Muscle of leg (tissue), 11 donors: ENCODE measurements around the gene ATG4B. TPM values are rescaled to one million over a fixed set of nuclear protein-coding genes. Genes with fewer than 3 reads are reported as not detected.
A peak's percentile ranks its signal among the peaks of the same experiment; 100 is the strongest.

Experiments
- DNase-seq: peaks from one replicate; pipeline ENCODE4 v3.0.0; 2013
- H3K27ac ChIP-seq: one replicate; pipeline ENCODE4 v1.5.1; 2013; ENCODE audit warnings: mild to moderate bottlenecking, low read length, control low read depth
- H3K27me3 ChIP-seq: one replicate; pipeline ENCODE4 v1.6.1; 2013; ENCODE audit warnings: low read length; ENCODE audit not compliant: control insufficient read depth, insufficient read depth
- H3K36me3 ChIP-seq: one replicate; pipeline ENCODE4 v1.6.1; 2013; ENCODE audit warnings: low read length; ENCODE audit not compliant: control insufficient read depth, insufficient read depth
- H3K4me1 ChIP-seq: one replicate; pipeline ENCODE4 v1.6.1; 2013; ENCODE audit warnings: low read length; ENCODE audit not compliant: control insufficient read depth, insufficient read depth
- H3K4me3 ChIP-seq: one replicate; pipeline ENCODE4 v1.5.1; 2013; ENCODE audit warnings: low read length, control low read depth
- H3K9me3 ChIP-seq: replicated peaks from 2 replicates; pipeline ENCODE4 v1.6.1; 2013; ENCODE audit warnings: low read depth, low read length; ENCODE audit not compliant: control insufficient read depth
- WGBS: methylation state at CpG from one replicate; pipeline ENCODE4 v1.1.5; 2013; ENCODE audit warnings: missing lambda C conversion rate; ENCODE audit not compliant: insufficient coverage; 5-methylcytosine and 5-hydroxymethylcytosine counted together
- polyA plus RNA-seq, 8 donors: library from polyadenylated mRNA; unstranded; fragments of 120-200 nt; gene quantifications; one replicate each; pipeline versions ENCODE4 v1.2.1 to v1.2.3, GENCODE V29; 2013; ENCODE audit warnings: inconsistent platforms in 1 of 8, low replicate concordance in 1 of 8; ENCODE audit not compliant: insufficient read length in 8 of 8, insufficient read depth in 1 of 8
- total RNA-seq: library from RNA; stranded (reverse); fragments of 120-200 nt; gene quantifications from one replicate; pipeline ENCODE4 v1.2.4, GENCODE V29; 2013

ATG4B gene
- total and polyA plus RNA-seq, 9 donors, result 36.5 to 74.3 (median 55.3) TPM

DNA sequence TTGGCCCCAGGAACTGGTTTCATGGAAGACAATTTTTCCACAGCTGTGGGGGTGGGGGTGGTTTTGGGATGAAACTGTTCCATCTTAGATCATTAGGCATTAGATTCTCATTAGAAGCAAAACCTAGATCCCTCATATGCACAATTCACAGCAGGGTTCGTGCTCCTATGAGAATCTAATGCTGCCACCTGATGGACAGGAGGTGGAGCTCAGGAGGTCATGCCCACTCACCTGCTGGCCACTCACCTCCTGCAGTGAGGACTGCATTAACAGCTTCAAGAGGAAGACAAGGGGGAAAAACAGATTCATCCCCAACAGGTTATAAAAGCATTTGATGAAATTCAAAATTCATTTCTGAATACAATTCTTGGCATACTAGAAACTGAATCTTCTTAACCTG, 39.0 kb upstream of the ATG4B start:
- no peak overlapping the region for H3K27ac ChIP-seq
- no peak overlapping the region for H3K4me3 ChIP-seq
- peaks cover 44% of the 10 kb centered on the region for H3K36me3 ChIP-seq
- H3K4me1 ChIP-seq, result no peaks in the 10 kb centered on the region
- no peaks in the 10 kb centered on the region for H3K27me3 ChIP-seq
- H3K9me3 ChIP-seq, result no peaks in the 10 kb centered on the region
- WGBS, result no CpG with 5 or more reads among the region's 1 CpG
- DNase-seq, result peak; percentile 29

DNA sequence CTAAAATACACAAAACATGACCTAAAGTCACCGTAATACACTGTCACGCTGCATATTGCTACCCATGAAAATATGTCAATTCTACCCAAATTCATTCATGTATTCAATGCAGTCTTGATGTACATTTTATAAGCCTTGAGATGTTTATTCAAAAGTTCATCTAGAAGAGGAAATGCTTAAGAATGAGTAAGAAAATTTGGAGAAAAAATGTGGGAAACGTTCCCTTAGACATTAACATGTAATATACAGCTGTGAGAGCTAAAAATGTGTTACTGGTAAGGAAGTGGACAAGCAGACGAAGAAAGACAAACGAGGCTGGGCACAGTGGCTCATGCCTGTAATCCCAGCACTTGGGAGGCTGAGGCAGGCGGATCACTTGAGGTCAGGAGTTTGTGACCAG, 37.9 kb upstream of the ATG4B start:
- no peaks in the 10 kb centered on the region for H3K9me3 ChIP-seq
- H3K4me3 ChIP-seq, result no peak overlapping the region
- no peak for DNase-seq
- H3K36me3 ChIP-seq, result peaks cover 43% of the 10 kb centered on the region
- WGBS, result 81% methylated on average over 2 of the region's 6 CpGs
- no peaks in the 10 kb centered on the region for H3K27me3 ChIP-seq
- no peak overlapping the region for H3K27ac ChIP-seq
- H3K4me1 ChIP-seq, result no peaks in the 10 kb centered on the region

DNA sequence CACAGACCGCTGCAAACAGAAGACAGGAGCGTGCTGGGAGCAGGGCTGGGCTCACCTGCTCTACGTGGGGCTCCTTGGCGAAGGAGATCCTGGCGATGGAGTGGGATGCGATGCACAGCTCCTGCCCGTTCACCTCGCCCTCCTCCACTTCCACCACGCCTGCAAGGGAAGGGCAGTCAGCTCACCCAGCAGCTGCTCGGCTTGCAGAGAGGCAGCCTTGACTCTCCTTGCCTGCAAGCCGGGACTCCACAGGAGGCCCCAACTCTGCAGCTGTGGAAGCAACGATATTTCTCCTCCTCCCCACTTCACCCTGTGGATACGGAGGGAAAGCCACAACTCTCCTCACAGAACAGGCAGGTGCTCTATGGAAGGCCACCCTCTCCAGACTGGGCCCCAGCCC, 35.7 kb upstream of the ATG4B start:
- Histone ChIP-seq H3K4me1 (no peaks in the 10 kb centered on the region), H3K4me3 (no peak overlapping the region), H3K9me3 (no peaks in the 10 kb centered on the region), H3K27ac (no peak overlapping the region), H3K27me3 (no peaks in the 10 kb centered on the region), H3K36me3 (peaks cover 51% of the 10 kb centered on the region)
- 94% methylated on average over 11 of the region's 13 CpGs for WGBS
- no peak for DNase-seq

DNA sequence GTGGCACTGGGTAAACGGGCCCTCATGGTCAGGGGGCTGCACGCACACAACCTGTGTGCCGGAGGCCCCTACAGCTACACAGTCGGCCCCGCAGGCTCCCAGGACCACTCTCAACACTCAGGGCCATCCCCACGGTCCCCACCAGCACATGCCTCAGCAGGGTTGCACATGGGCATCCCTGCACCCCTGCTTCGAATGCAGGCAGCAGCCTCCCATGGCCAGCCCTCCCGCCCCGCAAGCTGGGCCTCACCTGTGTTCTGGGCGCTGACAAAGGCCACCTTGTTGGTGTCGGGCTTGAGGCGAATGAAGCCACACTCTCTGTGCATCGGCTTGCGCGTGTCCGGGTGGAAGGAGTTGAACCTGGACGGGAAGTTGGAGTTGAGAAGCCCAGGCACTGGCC, 34.8 kb upstream of the ATG4B start:
- Histone ChIP-seq H3K4me1 (no peaks in the 10 kb centered on the region), H3K36me3 (peaks cover 51% of the 10 kb centered on the region), H3K9me3 (no peaks in the 10 kb centered on the region), H3K27ac (no peak overlapping the region), H3K27me3 (no peaks in the 10 kb centered on the region), H3K4me3 (no peak overlapping the region)
- no peak for DNase-seq
- 94% methylated on average over 17 of the region's 17 CpGs for WGBS

DNA sequence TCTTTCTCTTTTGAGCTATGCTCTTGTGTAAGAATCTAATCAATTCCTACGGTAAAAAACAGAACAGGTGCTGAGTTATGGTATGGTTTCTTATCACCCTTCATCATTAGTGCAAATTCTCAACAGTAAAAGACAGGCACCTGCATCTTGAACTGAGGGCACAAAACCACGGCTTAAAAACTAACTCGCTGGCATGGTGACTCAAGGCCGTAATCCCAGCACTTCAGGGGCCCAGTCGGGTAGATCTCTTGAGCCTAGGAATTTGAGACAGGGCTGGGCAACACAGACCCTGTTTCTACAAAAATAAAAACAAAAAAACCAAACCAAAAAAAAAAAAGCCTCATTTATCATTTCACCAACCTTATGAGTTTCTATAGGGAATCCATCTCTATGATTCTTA, 33.8 kb upstream of the ATG4B start:
- no peaks in the 10 kb centered on the region for H3K27me3 ChIP-seq
- H3K36me3 ChIP-seq, result peaks cover 51% of the 10 kb centered on the region
- no peak for DNase-seq
- no peak overlapping the region for H3K27ac ChIP-seq
- no peak overlapping the region for H3K4me3 ChIP-seq
- no peaks in the 10 kb centered on the region for H3K4me1 ChIP-seq
- WGBS, result 93% methylated on average over 4 of the region's 5 CpGs
- H3K9me3 ChIP-seq, result no peaks in the 10 kb centered on the region

DNA sequence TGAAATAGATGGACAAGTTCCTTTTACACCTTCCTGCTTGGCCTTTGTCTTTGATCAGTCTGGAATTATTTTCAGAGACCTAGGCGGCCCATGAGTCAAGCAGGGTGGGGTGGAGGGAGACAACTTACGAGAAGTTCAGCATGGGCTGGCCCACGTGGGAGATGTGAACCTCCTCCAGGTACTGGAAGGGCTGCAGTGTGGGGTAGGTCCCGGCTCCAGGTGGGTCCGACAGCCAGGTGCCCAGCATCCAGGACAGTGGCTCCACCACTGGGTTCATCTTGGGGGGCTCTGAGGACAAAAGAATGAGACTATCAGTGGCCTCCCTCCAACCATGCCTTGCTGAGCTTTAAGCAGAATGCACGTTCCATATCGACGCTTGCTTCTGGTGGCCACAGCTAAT, 31.3 kb upstream of the ATG4B start:
- peaks cover 46% of the 10 kb centered on the region for H3K36me3 ChIP-seq
- H3K4me1 ChIP-seq, result peaks cover 13% of the 10 kb centered on the region
- no peak overlapping the region for H3K27ac ChIP-seq
- H3K4me3 ChIP-seq, result no peak overlapping the region
- H3K9me3 ChIP-seq, result no peaks in the 10 kb centered on the region
- no peaks in the 10 kb centered on the region for H3K27me3 ChIP-seq
- 80% methylated on average over 6 of the region's 8 CpGs for WGBS
- DNase-seq, result no peak

DNA sequence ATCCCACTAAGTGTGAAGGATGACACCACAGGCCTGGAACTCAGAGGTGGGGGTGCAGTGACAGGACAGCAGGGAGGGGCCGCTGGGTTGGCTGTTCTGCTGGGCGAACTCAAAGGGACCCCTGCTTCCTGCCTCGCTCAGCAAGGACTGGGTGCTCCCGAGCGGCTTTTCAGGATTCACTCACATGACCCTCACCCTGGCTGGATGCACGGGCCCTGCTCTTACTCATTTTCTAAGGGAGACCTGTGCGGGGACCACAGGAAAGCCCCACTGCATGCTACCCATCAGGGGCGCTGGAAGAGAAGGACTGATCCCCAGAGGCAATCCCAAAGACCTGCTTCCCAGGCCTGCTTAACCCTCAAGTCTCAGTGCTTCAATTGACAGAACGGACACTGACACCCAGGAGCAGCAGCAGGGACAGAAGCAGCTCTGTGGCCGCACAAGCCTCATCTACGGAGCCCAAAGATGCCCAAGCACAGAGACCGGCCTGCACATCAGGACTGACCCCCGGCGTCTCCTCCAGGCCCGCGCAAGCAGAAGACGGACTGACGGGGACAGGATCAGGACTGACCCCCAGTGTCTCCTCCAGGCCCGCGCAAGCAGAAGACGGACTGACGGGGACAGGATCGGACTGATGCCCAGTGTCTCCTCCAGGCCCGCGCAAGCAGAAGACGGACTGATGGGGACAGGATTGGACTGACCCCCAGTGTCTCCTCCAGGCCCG, 30.2 kb upstream of the ATG4B start:
- Histone ChIP-seq H3K4me1 (peaks cover 15% of the 10 kb centered on the region), H3K4me3 (no peak overlapping the region), H3K36me3 (peaks cover 40% of the 10 kb centered on the region), H3K27ac (no peak overlapping the region), H3K27me3 (no peaks in the 10 kb centered on the region), H3K9me3 (no peaks in the 10 kb centered on the region)
- no peak for DNase-seq
- WGBS, result 93% methylated on average over 27 of the region's 27 CpGs

DNA sequence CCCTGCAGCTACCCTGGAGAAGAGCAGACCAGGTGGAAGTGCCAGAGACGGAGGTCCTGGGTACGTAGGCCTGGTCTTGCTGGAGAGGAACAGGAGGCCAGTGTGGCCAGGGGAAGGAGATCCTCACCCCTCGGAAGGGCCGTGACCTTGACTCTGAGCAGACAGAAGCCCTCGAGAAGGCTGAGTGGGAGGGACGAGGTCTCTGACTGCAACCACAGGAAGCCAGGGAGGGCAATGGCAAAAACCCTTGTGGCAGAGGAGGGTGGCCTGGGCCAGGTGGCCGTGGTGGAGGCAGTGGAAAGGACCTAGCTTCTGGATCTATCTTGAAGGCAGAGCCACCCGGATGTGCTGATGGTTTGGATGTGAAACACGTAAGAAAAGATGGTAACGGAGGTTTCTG, 28.6 kb upstream of the ATG4B start:
- Histone ChIP-seq H3K4me1 (peaks cover 20% of the 10 kb centered on the region), H3K36me3 (peaks cover 28% of the 10 kb centered on the region), H3K27ac (no peak overlapping the region), H3K27me3 (no peaks in the 10 kb centered on the region), H3K9me3 (no peaks in the 10 kb centered on the region), H3K4me3 (no peak overlapping the region)
- 81% methylated on average over 9 of the region's 10 CpGs for WGBS
- no peak for DNase-seq

DNA sequence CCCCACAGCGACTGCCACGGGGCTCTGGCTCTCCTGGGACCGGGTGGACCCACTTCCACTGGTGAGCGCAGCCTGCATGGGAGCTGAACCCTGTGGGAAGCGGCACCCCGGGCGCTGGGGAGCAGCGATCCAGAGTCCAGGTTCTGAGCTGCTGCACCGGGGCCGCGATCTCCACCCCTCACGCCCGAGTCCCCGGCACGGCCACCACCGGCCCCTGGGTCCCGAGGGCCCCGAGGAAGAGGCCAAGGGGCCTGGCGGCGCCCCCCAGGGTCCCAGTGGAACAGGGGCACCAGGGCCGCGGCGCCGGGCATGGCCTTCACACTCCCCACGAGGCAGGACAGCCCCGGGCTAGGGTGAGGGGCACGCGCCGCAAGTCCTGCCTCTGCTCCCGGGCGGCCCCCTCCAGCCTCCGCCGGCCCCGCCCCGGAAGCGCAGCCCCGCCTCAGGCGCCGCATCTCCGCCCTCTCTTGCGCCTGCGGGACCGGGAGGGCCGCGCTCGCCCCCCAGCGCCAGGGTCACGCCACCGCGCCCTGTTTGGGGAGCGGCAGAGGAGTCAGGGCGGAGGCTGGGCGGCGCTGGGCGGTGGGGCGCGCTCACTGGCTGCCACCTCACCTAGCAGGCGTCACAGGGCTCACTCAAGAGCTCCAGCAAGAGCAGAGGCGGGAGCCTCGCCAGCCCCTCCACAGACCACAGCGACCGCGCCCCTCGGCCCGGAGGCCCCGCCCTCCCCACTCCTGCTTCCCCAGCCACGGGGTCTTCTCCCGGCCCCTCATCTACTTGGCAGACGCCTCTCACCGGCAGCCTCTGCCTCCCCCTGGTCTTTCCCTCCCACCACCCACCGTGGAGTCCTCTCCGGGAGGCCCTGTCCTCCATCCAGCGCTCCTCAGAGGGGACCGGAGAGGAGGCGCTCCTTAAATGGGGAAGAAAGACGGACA, 27.4 kb upstream of the ATG4B start:
- 4% methylated on average over 72 of the region's 76 CpGs for WGBS
- H3K27ac ChIP-seq, result peak overlapping the region; percentile 48

DNA sequence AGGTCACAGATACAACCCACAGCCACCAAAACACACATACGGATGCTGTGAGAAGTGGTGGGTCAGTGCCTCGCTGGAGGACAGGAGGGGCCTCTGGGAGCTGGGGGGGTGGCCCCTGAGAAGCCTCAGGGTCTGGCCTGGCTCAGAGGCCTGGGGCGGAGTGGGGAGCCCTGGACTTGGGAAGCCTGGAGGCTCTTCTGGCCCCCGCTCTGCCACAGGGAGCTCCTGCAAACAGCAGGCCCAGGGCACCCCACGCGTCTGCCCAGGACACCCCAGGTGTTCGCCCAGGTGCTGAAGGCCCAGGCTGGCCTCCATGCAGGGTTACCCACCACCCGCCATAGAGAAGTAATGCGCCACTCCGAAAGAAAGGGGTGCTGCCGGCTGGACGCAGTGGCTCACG, 26.4 kb upstream of the ATG4B start:
- Histone ChIP-seq H3K27me3 (no peaks in the 10 kb centered on the region), H3K27ac (no peak overlapping the region), H3K4me1 (peaks cover 28% of the 10 kb centered on the region), H3K36me3 (peaks cover 13% of the 10 kb centered on the region), H3K4me3 (no peak overlapping the region), H3K9me3 (no peaks in the 10 kb centered on the region)
- DNase-seq, result no peak
- WGBS, result 95% methylated on average over 11 of the region's 13 CpGs

More for the DNA sequence above, 27.4 kb upstream of the ATG4B start:
- peak; percentile 84 for DNase-seq
- Histone ChIP-seq H3K36me3 (peaks cover 22% of the 10 kb centered on the region), H3K4me3 (peak overlapping the region; percentile 49), H3K9me3 (no peaks in the 10 kb centered on the region), H3K4me1 (peaks cover 20% of the 10 kb centered on the region), H3K27me3 (no peaks in the 10 kb centered on the region)
